Measurements from ENCODE around the gene SNAPC2.

The SNAPC2 gene

DNA sequence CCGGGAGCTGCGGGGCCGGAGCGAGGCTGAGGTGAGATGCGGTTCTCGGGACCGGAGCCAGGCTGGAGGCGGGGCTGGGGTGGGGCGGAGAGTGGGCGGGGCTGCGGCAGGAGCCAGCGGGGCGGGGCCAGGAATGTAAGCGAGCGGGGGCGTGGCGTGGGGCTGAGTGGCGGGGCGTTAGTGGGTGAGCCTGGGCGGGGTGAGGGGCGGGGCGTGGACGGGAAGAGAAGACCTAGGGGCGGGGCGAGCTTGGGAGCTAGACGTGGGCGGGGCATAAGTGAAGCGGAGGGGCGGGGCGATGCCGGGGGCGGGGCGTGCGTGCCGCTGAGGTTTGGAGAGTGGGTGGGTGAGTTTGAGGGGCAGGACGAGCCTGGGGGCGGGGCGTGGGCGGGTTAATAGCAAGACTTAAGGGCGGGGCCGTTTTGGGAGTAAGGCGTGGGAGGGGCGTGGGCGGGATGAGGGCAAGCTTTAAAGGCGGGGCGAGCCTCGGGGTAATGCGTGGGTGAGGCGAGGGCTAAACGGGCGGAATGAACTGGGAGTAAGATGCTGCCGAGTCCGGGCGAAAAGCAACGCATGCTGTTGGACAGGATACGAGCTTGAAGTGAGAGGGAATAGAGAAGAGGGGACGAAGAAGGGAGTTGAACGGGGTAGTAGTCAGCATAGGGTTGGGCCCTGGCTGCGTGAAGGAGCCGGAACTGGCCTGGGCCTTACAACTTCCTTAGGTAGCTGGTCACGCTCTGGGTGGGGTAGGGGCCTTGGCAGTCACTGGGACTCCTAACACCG lies 572 bp downstream of the SNAPC2 start:
- ChIA-PET POLR2A (ENCODE audit: low non-redundant PET) (interaction anchor here (0.7 to 1.3 kb wide), 4 partner anchors 8 to 659 kb away, joined by 3 to 5 read pairs (median 3); no protein-coding TSS in a partner anchor), CTCF (interaction anchor here (0.6 to 1.6 kb wide), 5 partner anchors 9 to 352 kb away, joined by 3 to 8 read pairs (median 3); partner anchors contain the start of gene TIMM44)
- H3K27ac ChIP-seq, result peak overlapping the region; percentile 88

DNA sequence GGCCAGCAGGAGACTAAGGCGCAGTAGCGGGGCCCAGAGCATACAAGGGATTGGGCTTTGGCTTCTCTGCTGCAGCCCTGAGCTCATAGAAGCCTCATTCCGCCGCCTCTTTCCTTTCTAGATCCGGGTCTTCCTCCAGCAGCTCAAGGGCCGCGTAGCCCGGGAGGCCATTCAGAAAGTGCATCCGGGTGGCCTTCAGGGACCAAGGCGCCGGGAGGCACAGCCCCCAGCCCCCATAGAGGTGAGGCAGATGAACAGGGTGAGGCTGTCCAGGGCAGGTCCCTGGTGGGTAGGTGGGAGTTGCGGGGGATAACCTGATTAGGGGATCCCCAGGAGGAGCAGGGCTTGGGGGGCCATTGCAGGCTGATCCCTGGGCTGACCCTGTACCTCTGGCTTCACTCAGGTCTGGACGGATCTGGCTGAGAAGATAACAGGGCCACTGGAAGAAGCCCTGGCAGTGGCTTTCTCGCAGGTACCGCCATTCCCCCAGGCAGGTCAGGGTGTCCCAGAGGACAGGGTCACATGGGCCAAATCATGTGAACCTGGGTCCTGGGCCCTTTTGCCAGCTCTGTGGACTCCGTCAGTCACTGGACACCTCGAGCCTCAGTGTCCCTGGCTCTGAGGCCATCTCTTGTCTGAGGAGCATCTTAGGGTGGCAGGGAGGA lies 1.3 kb downstream of the SNAPC2 start:
- CTCF ChIA-PET, result interaction anchor here (0.5 to 1.0 kb wide), 3 partner anchors 9 to 353 kb away, joined by 3 to 4 read pairs (median 3); no protein-coding TSS in a partner anchor
- peak overlapping the region; percentile 88 for H3K27ac ChIP-seq

More for the DNA sequence above, 572 bp downstream of the SNAPC2 start:
- peak; percentile 95 for DNase-seq (ENCODE audit: low spot score)
- TF ChIP-seq, protein P1, sequence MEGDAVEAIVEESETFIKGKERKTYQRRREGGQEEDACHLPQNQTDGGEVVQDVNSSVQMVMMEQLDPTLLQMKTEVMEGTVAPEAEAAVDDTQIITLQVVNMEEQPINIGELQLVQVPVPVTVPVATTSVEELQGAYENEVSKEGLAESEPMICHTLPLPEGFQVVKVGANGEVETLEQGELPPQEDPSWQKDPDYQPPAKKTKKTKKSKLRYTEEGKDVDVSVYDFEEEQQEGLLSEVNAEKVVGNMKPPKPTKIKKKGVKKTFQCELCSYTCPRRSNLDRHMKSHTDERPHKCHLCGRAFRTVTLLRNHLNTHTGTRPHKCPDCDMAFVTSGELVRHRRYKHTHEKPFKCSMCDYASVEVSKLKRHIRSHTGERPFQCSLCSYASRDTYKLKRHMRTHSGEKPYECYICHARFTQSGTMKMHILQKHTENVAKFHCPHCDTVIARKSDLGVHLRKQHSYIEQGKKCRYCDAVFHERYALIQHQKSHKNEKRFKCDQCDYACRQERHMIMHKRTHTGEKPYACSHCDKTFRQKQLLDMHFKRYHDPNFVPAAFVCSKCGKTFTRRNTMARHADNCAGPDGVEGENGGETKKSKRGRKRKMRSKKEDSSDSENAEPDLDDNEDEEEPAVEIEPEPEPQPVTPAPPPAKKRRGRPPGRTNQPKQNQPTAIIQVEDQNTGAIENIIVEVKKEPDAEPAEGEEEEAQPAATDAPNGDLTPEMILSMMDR (conservative IDR thresholded peaks at IDR 0.05; ENCODE audit: low read depth), result no peak

DNA sequence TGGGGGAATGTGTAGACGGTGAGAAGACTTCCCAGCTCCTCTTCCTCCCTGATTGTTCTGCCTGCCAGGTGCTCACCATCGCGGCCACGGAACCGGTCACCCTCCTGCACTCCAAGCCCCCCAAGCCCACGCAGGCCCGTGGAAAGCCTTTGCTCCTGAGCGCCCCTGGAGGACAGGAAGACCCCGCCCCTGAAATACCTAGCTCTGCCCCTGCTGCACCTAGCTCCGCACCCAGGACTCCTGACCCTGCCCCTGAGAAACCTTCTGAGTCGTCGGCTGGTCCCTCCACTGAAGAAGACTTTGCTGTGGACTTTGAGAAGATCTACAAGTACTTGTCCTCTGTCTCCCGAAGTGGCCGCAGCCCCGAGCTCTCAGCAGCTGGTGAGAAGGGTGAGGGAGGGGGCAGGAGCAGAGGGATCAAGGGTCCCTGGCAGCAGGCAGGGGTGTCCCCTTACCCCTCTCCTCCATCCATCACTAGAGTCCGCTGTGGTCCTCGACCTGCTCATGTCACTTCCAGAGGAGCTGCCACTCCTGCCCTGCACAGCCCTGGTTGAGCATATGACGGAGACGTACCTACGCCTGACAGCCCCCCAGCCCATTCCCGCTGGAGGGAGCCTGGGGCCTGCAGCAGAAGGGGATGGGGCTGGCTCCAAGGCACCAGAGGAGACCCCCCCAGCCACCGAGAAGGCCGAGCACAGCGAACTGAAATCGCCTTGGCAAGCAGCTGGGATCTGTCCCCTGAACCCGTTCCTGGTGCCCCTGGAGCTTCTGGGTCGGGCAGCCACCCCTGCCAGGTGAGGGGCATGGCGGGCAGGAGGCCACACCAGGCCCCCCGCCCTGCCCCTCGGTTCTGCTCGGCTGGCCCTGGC lies 2.1 kb downstream of the SNAPC2 start:
- CTCF ChIA-PET, result interaction anchor here (0.5 to 1.0 kb wide), 2 partner anchors 8 to 53 kb away, joined by 3 to 4 read pairs; no protein-coding TSS in a partner anchor
- POLR2A ChIA-PET (ENCODE audit: low non-redundant PET), result no interaction called here
- peak overlapping the region; percentile 88 for H3K27ac ChIP-seq
- TF ChIP-seq, protein P1 (conservative IDR thresholded peaks at IDR 0.05; ENCODE audit: low read depth), result no peak
- no peak for DNase-seq (ENCODE audit: low spot score)

More for the DNA sequence above, 1.3 kb downstream of the SNAPC2 start:
- no peak for DNase-seq (ENCODE audit: low spot score)
- TF ChIP-seq, protein P1 (conservative IDR thresholded peaks at IDR 0.05; ENCODE audit: low read depth), result no peak
- POLR2A ChIA-PET (ENCODE audit: low non-redundant PET), result interaction anchor here (1.3 kb wide), 1 partner anchor 8 kb away, joined by 5 read pairs; no protein-coding TSS in a partner anchor

- POLR2A ChIA-PET (ENCODE audit: low non-redundant PET), result no interaction called here
- peak overlapping the region; percentile 88 for H3K27ac ChIP-seq
- no peak for DNase-seq (ENCODE audit: low spot score)
- CTCF ChIA-PET, result interaction anchor here (0.6 kb wide), 1 partner anchor 36 kb away, joined by 3 read pairs; no protein-coding TSS in a partner anchor
- TF ChIP-seq, protein P1 (conservative IDR thresholded peaks at IDR 0.05; ENCODE audit: low read depth), result no peak
Observed at GRCh38 chr19:7922836-7923195, 2.7 kb downstream of the SNAPC2 start.

DNA sequence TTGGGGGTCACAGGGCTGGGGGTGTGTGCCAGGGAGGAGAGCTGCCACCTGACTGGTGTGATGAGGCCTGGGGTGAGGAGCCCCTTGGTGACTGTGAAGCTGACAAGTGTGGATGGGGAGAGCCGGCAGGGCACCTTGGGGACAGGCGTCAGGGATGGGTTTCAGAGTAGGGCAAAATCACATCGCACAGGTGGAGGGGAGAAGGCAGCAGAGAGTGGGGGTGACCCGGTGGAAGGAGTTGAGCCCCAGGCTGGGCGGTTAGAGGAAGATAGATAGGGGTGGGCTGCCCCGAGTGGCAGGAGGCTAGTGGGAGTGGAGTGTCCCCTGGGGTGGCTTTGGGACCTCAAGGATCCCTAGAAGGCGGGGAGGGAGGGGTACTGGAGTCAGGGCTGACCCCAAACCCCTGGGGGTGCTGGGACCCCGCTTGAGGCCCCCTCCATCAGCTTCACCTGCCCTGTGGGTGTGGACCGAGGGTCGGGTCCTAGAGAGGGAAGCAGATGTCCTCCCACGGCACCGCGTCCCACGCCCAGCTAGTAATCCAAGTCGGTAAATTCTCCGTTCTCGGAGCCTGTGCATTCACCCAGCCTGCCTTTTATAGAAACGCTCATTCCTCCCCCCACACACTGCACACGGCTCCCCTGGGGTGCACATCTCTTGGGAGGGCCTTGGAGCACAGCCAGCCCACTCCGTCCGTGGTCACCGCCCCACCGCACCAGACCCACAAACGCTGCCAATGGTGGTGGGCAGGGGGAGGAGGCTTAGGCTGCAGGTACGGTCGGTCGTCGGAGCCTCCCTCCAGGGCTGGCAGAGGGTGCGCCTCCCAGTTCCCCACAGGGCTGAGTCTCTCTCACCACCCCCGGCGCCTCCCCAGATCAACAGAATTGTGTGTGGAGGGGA lies 3.4 kb downstream of the SNAPC2 start:
- TF ChIP-seq, protein P1 (conservative IDR thresholded peaks at IDR 0.05; ENCODE audit: low read depth), result no peak
- peak overlapping the region; percentile 42 for H3K27ac ChIP-seq
- ChIA-PET CTCF (interaction anchor here (0.6 kb wide), 2 partner anchors 37 to 70 kb away, joined by 3 read pairs; no protein-coding TSS in a partner anchor), POLR2A (ENCODE audit: low non-redundant PET) (no interaction called here)
- DNase-seq (ENCODE audit: low spot score), result no peak

Measured in RWPE1 (cell line).